Retinal pigment epithelial cell (primary cell): Measurements from ENCODE around the gene GALNT18.
A peak's percentile ranks its signal among the peaks of the same experiment; 100 is the strongest.

Experiments
- DNase-seq: peaks from one replicate; pipeline ENCODE4 v3.0.0-alpha.2; 2010; ENCODE audit warnings: low read depth
- H3K4me3 ChIP-seq: 2 replicates; pipeline ENCODE4 v1.5.1; 2011; ENCODE audit warnings: mild to moderate bottlenecking, low read length, control low read depth, moderate library complexity
- TF ChIP-seq, protein P1 (sequence below): conservative IDR thresholded peaks from 2 replicates; pipeline ENCODE4 v1.5.1; 2011; ENCODE audit warnings: low read depth, low read length, control low read depth, inconsistent platforms

GALNT18 gene

DNA sequence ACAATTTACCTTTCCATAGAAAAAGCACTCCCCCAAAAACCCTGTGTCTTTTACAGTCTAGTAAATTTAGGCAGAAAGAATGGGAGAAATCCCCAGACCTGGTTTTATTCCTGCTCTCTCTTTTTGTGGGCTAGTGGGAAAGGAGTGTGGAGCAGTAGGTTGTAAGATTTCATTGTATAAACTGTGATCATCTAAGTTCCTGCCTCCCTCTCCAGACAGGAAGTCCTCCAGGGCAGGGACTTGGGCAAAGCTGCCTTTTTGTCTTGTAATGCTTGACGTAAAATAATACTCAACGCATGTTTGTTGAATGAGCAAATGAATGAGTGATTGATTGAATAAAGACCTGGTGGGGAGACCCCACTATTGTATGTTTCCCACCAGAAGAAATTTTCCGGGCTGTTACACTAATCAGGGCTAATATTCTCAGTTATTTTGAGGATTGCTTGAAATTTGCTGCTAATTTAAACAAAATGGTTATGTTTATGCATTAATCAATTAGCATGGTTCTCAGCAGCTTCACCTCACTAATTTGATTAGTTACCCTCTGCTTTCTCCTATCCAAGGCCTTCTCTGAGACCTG lies 305.1 kb downstream of the GALNT18 start:
- TF ChIP-seq, protein P1, sequence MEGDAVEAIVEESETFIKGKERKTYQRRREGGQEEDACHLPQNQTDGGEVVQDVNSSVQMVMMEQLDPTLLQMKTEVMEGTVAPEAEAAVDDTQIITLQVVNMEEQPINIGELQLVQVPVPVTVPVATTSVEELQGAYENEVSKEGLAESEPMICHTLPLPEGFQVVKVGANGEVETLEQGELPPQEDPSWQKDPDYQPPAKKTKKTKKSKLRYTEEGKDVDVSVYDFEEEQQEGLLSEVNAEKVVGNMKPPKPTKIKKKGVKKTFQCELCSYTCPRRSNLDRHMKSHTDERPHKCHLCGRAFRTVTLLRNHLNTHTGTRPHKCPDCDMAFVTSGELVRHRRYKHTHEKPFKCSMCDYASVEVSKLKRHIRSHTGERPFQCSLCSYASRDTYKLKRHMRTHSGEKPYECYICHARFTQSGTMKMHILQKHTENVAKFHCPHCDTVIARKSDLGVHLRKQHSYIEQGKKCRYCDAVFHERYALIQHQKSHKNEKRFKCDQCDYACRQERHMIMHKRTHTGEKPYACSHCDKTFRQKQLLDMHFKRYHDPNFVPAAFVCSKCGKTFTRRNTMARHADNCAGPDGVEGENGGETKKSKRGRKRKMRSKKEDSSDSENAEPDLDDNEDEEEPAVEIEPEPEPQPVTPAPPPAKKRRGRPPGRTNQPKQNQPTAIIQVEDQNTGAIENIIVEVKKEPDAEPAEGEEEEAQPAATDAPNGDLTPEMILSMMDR: no peak
- no peak for DNase-seq

DNA sequence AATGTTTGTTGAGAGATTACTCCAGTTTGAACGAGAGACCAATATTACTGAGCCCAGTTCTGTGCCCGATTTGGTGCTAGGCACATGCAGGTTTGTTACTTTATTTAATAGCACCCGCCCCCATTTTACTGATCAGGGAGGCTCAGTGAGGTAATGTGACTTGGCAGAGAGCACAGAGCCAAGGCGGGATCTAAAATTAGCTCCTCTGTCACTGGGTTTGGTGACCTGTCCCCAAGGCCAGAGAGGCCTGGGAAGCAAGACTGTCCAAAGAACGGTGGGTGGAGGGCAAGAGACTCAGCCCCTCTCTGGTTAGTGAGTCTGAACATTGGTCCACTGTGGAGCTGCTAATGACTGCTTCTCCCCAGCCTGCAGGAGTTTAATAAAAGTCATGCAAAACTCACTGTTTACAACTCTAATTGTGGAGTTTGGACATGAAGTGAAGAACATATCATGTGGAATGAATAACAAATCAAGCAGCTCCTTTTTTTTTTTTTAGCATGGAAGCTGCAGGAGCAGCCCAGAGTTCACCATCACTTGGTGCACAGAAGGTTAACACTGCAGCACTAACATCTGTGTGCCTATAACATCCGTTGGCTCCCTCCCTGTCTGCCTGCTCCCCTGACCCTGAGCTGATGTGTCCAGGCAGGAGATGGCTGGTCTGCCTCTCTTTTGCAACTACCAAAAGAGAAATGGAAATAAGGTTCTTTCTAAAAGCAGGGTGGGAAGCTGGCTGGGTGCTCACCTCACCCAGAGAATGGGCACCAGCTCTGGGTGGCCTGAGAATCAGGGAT lies 307.7 kb downstream of the GALNT18 start:
- H3K4me3 ChIP-seq: no peak overlapping the region
- no peak for DNase-seq
- TF ChIP-seq, protein P1: no peak

More for the DNA sequence above, 305.1 kb downstream of the GALNT18 start:
- H3K4me3 ChIP-seq: no peak overlapping the region

DNA sequence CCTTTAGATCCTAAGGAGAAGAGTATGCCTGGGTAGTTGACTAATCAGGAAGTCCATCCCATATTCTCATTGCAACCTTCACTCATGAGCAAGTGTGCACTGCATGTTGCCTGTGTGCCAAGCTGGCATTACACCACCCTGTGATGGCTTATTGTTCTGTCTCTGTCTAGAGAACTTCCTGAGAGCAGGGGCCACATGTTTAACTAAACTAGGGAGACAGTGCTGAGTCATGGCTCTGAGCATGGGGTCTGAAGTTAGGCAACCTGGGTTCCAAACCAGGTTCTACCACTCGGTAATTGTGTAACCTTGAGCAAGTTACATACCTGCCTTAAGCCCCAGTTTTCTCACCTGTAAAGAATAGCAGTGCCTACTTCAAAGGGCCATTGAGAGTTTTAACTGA lies 308.4 kb downstream of the GALNT18 start:
- peak; percentile 10 for DNase-seq

DNA sequence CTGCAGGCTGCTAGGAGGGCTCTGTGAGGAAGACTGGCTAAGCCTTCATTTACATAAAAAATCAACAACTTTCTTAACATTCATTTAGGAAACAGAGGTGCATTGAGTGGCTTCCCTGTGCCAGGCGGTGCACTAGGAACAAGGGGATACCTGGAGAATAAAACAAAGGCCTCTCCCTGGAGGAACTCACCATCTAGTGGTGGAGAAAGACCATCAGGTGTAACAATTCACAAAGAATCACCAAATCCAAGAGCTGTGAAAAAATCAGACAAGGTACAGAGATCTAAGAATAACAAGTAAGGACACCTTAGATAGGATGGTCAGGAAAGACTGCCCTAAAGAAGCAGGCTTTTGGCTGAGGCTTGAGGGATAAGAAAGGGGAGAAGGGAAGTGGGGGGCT lies 309.1 kb downstream of the GALNT18 start:
- DNase-seq: no peak
- TF ChIP-seq, protein P1: peak; percentile 4
- no peak overlapping the region for H3K4me3 ChIP-seq

More for the DNA sequence above, 308.4 kb downstream of the GALNT18 start:
- H3K4me3 ChIP-seq: no peak overlapping the region
- TF ChIP-seq, protein P1: no peak

DNA sequence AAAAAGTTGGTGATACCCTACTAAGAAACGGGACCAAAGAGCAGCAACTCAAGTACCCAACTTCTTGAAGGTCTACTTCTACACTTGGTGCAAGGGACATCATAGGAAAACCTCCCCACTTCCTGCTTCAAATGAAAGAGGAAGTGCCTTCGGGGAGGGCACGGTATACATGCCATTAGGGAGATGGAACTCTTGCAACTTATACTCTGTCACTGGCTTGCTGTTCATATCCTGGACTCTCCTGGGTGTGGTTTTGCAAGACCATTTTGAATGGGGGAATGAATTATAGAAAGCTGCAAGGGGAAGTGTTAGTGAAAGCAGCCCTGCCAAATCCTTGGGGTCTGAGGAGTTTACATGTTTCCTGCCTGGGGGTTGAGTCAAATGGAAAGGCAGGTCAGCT lies 310.6 kb downstream of the GALNT18 start:
- no peak overlapping the region for H3K4me3 ChIP-seq
- TF ChIP-seq, protein P1: no peak
- DNase-seq: no peak

DNA sequence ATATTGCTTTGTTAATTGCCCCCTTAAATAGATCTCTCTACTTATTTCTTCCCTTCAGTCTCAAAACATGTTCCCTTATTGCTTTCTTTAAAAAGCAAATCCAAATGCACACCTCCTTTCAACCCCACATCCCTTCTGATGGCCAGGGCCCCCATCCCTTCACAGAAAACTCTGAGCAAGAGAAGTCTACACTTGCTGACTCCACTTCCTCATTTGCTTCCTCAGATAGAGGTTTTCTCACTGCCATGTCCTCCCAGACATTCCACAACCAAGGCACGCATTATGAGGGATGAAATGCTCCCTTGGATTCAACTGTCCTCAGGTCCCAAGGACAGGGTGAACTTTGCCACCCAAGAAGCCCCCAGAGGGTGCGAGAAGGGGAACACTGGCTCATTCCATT lies 311.9 kb downstream of the GALNT18 start:
- H3K4me3 ChIP-seq: no peak overlapping the region
- no peak for DNase-seq
- TF ChIP-seq, protein P1: no peak

DNA sequence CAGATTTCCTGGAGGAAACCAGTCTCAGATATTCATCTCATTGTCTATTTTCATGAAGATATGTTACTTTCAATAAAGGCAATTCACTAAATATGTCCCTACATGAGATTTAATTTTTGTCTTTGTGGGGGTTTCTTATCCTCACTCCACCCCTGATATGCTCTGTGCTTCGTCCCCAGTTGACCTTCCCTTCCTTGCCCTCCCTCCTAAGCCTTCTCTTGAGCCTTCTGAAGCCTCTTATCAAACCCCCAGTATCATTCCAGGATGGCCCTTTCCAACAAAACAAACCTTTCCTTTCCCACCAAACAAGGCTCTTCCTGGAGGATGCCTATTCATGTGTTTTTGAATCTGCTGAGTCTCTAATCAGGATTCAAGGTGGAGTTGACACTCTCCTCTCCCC lies 313.6 kb downstream of the GALNT18 start:
- no peak overlapping the region for H3K4me3 ChIP-seq
- TF ChIP-seq, protein P1: no peak
- no peak for DNase-seq
